ENCODE measurements around the gene PSD2. TPM values are rescaled to one million over a fixed set of nuclear protein-coding genes. Genes with fewer than 3 reads are reported as not detected.
A peak's percentile ranks its signal among the peaks of the same experiment; 100 is the strongest.

The PSD2 gene
- total RNA-seq, 1 donor from 2014 or later, result not detected

GRCh38 chr5:139752506-139753473, 42.8 kb upstream of the PSD2 start:
- no peak for DNase-seq (ENCODE audit: low read depth)
- H3K4me3 ChIP-seq (ENCODE audit: low read depth, low read length), result no peak overlapping the region
- TF ChIP-seq CTCF (conservative IDR thresholded peaks at IDR 0.05; ENCODE audit: low read depth, low read length), result no peak

GRCh38 chr5:139755892-139756671, 39.5 kb upstream of the PSD2 start:
- H3K4me3 ChIP-seq (ENCODE audit: low read depth, low read length), result peak overlapping the region; percentile 38
- no peak for DNase-seq (ENCODE audit: low read depth)
- TF ChIP-seq CTCF (conservative IDR thresholded peaks at IDR 0.05; ENCODE audit: low read depth, low read length), result no peak

- no peak overlapping the region for H3K4me3 ChIP-seq (ENCODE audit: low read depth, low read length)
- DNase-seq (ENCODE audit: low read depth), result no peak
- no peak for TF ChIP-seq CTCF (conservative IDR thresholded peaks at IDR 0.05; ENCODE audit: low read depth, low read length)
Measured at GRCh38 chr5:139756971-139757370, 38.6 kb upstream of the PSD2 start.

- no peak overlapping the region for H3K4me3 ChIP-seq (ENCODE audit: low read depth, low read length)
- TF ChIP-seq CTCF (conservative IDR thresholded peaks at IDR 0.05; ENCODE audit: low read depth, low read length), result no peak
- no peak for DNase-seq (ENCODE audit: low read depth)
Measured at GRCh38 chr5:139757727-139758509, 37.7 kb upstream of the PSD2 start.

GRCh38 chr5:139758510-139759075, 37.0 kb upstream of the PSD2 start:
- DNase-seq (ENCODE audit: low read depth), result no peak
- H3K4me3 ChIP-seq (ENCODE audit: low read depth, low read length), result no peak overlapping the region
- TF ChIP-seq CTCF (conservative IDR thresholded peaks at IDR 0.05; ENCODE audit: low read depth, low read length), result no peak

- no peak for TF ChIP-seq CTCF (conservative IDR thresholded peaks at IDR 0.05; ENCODE audit: low read depth, low read length)
- no peak for DNase-seq (ENCODE audit: low read depth)
- H3K4me3 ChIP-seq (ENCODE audit: low read depth, low read length), result no peak overlapping the region
Measured at GRCh38 chr5:139759219-139759721, 36.3 kb upstream of the PSD2 start.
